ENCODE data around the gene TCERG1L. TPM values are rescaled to one million over a fixed set of nuclear protein-coding genes. Genes with fewer than 3 reads are reported as not detected.

Gene TCERG1L
- total and polyA plus RNA-seq, 5 donors from 2014 or later: not detected

- Mint-ChIP-seq H3K36me3 (no peaks in the 10 kb centered on the region), H3K27ac (no peak overlapping the region), H3K4me3 (no peak overlapping the region), H3K4me1 (no peaks in the 10 kb centered on the region), H3K9me3 (no peaks in the 10 kb centered on the region), H3K27me3 (no peaks in the 10 kb centered on the region)
- Histone ChIP-seq H3K4me3 (ENCODE audit: low read depth, low read length) (no peak overlapping the region), H3K4me1 (ENCODE audit: control insufficient read depth, insufficient read depth, low read length, poor library complexity, severe bottlenecking) (no peaks in the 10 kb centered on the region), H3K27me3 (ENCODE audit: control insufficient read depth, insufficient read depth, low read length) (no peaks in the 10 kb centered on the region), H3K27ac (ENCODE audit: insufficient read depth, low read length, poor library complexity, severe bottlenecking) (no peak overlapping the region), H3K36me3 (ENCODE audit: control insufficient read depth, insufficient read depth, low read length) (no peaks in the 10 kb centered on the region), H3K9me3 (ENCODE audit: control insufficient read depth in 2 of 2, low read length in 2 of 2) (no peaks in the 10 kb centered on the region)
- ATAC-seq (ENCODE audit: low read depth in 2 of 2): no peak
- no peak for DNase-seq
Observed at GRCh38 chr10:131096031-131096430, 215.5 kb downstream of the TCERG1L start.

DNA sequence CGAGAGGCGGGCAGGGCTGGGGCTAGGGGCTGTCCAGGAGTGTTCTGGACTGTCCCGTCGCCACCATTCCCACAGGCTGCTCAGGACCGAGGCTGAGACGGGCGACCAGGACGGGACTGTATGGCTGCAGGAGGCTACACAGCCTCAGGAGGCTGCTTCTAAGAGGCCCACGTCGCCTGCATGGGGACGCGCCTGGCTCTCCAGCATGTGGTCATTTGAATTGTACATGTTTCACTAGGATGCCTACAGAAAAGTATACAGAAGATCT, 216.3 kb downstream of the TCERG1L start:
- Mint-ChIP-seq H3K27me3 (no peaks in the 10 kb centered on the region), H3K36me3 (no peaks in the 10 kb centered on the region), H3K9me3 (peaks cover 0 to 2% (median 0%) of the 10 kb centered on the region in 7 donors), H3K4me1 (no peaks in the 10 kb centered on the region), H3K27ac (no peak overlapping the region), H3K4me3 (no peak overlapping the region)
- Histone ChIP-seq H3K4me3 (ENCODE audit: low read depth, low read length) (no peak overlapping the region), H3K27ac (ENCODE audit: insufficient read depth, low read length, poor library complexity, severe bottlenecking) (no peak overlapping the region), H3K9me3 (ENCODE audit: control insufficient read depth in 2 of 2, low read length in 2 of 2) (no peaks in the 10 kb centered on the region), H3K36me3 (ENCODE audit: control insufficient read depth, insufficient read depth, low read length) (no peaks in the 10 kb centered on the region), H3K4me1 (ENCODE audit: control insufficient read depth, insufficient read depth, low read length, poor library complexity, severe bottlenecking) (no peaks in the 10 kb centered on the region), H3K27me3 (ENCODE audit: control insufficient read depth, insufficient read depth, low read length) (no peaks in the 10 kb centered on the region)
- ATAC-seq (ENCODE audit: low read depth in 2 of 2) (no peak), DNase-seq (no peak)

GRCh38 chr10:131094527-131095312, 216.8 kb downstream of the TCERG1L start:
- H3K9me3 Mint-ChIP-seq: peaks cover 0 to 2% (median 0%) of the 10 kb centered on the region in 7 donors
- no peaks in the 10 kb centered on the region for H3K4me1 Mint-ChIP-seq
- no peak overlapping the region for H3K27ac Mint-ChIP-seq
- H3K36me3 ChIP-seq (ENCODE audit: control insufficient read depth, insufficient read depth, low read length): no peaks in the 10 kb centered on the region
- no peaks in the 10 kb centered on the region for H3K27me3 ChIP-seq (ENCODE audit: control insufficient read depth, insufficient read depth, low read length)
- H3K4me3 Mint-ChIP-seq: no peak overlapping the region
- no peak for DNase-seq
- H3K27me3 Mint-ChIP-seq: no peaks in the 10 kb centered on the region
- H3K9me3 ChIP-seq (ENCODE audit: control insufficient read depth in 2 of 2, low read length in 2 of 2): no peaks in the 10 kb centered on the region
- ATAC-seq (ENCODE audit: low read depth in 2 of 2): no peak
- H3K4me1 ChIP-seq (ENCODE audit: control insufficient read depth, insufficient read depth, low read length, poor library complexity, severe bottlenecking): no peaks in the 10 kb centered on the region
- H3K27ac ChIP-seq (ENCODE audit: insufficient read depth, low read length, poor library complexity, severe bottlenecking): no peak overlapping the region
- no peaks in the 10 kb centered on the region for H3K36me3 Mint-ChIP-seq
- no peak overlapping the region for H3K4me3 ChIP-seq (ENCODE audit: low read depth, low read length)

GRCh38 chr10:131093795-131094366, 217.6 kb downstream of the TCERG1L start:
- no peak overlapping the region for H3K27ac Mint-ChIP-seq
- ATAC-seq (ENCODE audit: low read depth in 2 of 2): no peak
- H3K9me3 Mint-ChIP-seq: peaks cover 0 to 2% (median 0%) of the 10 kb centered on the region in 7 donors
- Histone ChIP-seq H3K4me3 (ENCODE audit: low read depth, low read length) (no peak overlapping the region), H3K27me3 (ENCODE audit: control insufficient read depth, insufficient read depth, low read length) (no peaks in the 10 kb centered on the region), H3K4me1 (ENCODE audit: control insufficient read depth, insufficient read depth, low read length, poor library complexity, severe bottlenecking) (no peaks in the 10 kb centered on the region), H3K27ac (ENCODE audit: insufficient read depth, low read length, poor library complexity, severe bottlenecking) (no peak overlapping the region), H3K9me3 (ENCODE audit: control insufficient read depth in 2 of 2, low read length in 2 of 2) (no peaks in the 10 kb centered on the region), H3K36me3 (ENCODE audit: control insufficient read depth, insufficient read depth, low read length) (no peaks in the 10 kb centered on the region)
- no peaks in the 10 kb centered on the region for H3K4me1 Mint-ChIP-seq
- H3K4me3 Mint-ChIP-seq: no peak overlapping the region
- DNase-seq: no peak
- H3K36me3 Mint-ChIP-seq: no peaks in the 10 kb centered on the region
- H3K27me3 Mint-ChIP-seq: no peaks in the 10 kb centered on the region

DNA sequence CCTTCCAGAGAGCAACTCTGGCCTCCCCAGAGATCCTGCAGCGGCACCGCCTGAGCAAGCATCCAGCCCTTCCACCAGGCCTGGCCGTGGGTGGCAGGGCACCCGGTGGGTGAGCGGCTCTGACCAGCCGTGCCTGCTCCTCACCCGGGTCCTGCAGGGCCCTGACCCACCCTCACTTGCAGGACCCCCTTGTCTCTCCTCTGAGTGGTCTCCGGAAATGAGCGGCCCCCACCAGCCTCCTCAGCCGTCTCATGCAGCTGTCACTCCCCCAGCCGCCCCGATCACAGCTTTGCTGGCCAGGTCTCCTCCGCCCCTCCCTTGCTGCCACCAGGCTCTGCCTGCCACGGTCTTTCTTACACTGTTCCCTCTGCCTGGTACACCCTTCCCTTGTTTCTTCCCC, 218.2 kb downstream of the TCERG1L start:
- H3K4me3 Mint-ChIP-seq: no peak overlapping the region
- no peak for ATAC-seq (ENCODE audit: low read depth in 2 of 2)
- Histone ChIP-seq H3K27me3 (ENCODE audit: control insufficient read depth, insufficient read depth, low read length) (no peaks in the 10 kb centered on the region), H3K36me3 (ENCODE audit: control insufficient read depth, insufficient read depth, low read length) (no peaks in the 10 kb centered on the region), H3K9me3 (ENCODE audit: control insufficient read depth in 2 of 2, low read length in 2 of 2) (no peaks in the 10 kb centered on the region), H3K27ac (ENCODE audit: insufficient read depth, low read length, poor library complexity, severe bottlenecking) (no peak overlapping the region), H3K4me3 (ENCODE audit: low read depth, low read length) (no peak overlapping the region), H3K4me1 (ENCODE audit: control insufficient read depth, insufficient read depth, low read length, poor library complexity, severe bottlenecking) (no peaks in the 10 kb centered on the region)
- no peaks in the 10 kb centered on the region for H3K4me1 Mint-ChIP-seq
- H3K9me3 Mint-ChIP-seq: peaks cover 0 to 2% (median 0%) of the 10 kb centered on the region in 7 donors
- DNase-seq: no peak
- no peak overlapping the region for H3K27ac Mint-ChIP-seq
- H3K36me3 Mint-ChIP-seq: no peaks in the 10 kb centered on the region
- H3K27me3 Mint-ChIP-seq: no peaks in the 10 kb centered on the region

GRCh38 chr10:131092876-131093275, 218.6 kb downstream of the TCERG1L start:
- no peak overlapping the region for H3K27ac ChIP-seq (ENCODE audit: insufficient read depth, low read length, poor library complexity, severe bottlenecking)
- H3K27ac Mint-ChIP-seq: no peak overlapping the region
- no peaks in the 10 kb centered on the region for H3K9me3 ChIP-seq (ENCODE audit: control insufficient read depth in 2 of 2, low read length in 2 of 2)
- H3K4me3 Mint-ChIP-seq: no peak overlapping the region
- no peaks in the 10 kb centered on the region for H3K36me3 Mint-ChIP-seq
- H3K4me1 ChIP-seq (ENCODE audit: control insufficient read depth, insufficient read depth, low read length, poor library complexity, severe bottlenecking): no peaks in the 10 kb centered on the region
- no peak for ATAC-seq (ENCODE audit: low read depth in 2 of 2)
- H3K27me3 Mint-ChIP-seq: no peaks in the 10 kb centered on the region
- H3K27me3 ChIP-seq (ENCODE audit: control insufficient read depth, insufficient read depth, low read length): no peaks in the 10 kb centered on the region
- no peaks in the 10 kb centered on the region for H3K4me1 Mint-ChIP-seq
- peaks cover 0 to 2% (median 0%) of the 10 kb centered on the region in 7 donors for H3K9me3 Mint-ChIP-seq
- no peaks in the 10 kb centered on the region for H3K36me3 ChIP-seq (ENCODE audit: control insufficient read depth, insufficient read depth, low read length)
- no peak overlapping the region for H3K4me3 ChIP-seq (ENCODE audit: low read depth, low read length)
- no peak for DNase-seq

DNA sequence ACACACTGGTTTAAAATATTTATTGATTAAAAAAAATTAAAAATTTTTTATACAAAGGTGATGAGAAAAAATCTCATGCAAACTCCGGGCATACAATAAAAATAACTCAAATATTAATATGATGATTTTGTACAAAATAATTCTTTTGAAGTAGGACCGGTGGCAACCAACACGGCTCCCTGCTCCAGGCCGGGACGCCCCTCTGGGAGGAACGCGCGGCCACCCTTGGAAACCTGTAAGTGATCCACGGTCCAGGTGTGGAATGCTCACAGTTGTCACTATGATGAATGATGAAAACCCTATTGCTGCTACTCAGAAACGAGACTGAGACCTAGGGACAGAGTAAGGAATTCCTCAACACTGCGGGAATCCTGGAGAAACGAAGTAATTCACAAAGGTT, 219.1 kb downstream of the TCERG1L start:
- H3K4me1 ChIP-seq (ENCODE audit: control insufficient read depth, insufficient read depth, low read length, poor library complexity, severe bottlenecking): no peaks in the 10 kb centered on the region
- DNase-seq: no peak

DNA sequence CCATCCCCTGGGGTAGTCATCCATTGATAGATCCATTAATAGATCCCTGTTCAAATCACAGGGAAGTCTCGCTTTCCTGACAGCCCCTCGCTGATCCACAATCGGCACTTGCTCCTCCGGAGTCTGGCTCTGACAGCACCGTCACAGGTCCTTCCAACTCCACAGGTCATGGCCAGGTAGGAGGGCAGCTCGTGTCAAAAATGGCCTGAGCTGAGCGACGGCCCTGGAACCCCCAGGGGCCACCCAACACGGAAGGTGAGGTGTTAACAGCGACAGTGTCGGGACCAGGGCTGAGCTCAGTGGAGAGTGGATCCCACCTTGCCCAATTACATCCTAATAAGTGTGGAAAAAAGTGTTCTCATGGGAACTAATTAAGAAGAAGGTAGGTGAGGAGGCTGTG, 219.8 kb downstream of the TCERG1L start:
- H3K27me3 Mint-ChIP-seq: no peaks in the 10 kb centered on the region

More for the DNA sequence above, 219.1 kb downstream of the TCERG1L start:
- no peak overlapping the region for H3K4me3 Mint-ChIP-seq
- Histone ChIP-seq H3K27me3 (ENCODE audit: control insufficient read depth, insufficient read depth, low read length) (no peaks in the 10 kb centered on the region), H3K36me3 (ENCODE audit: control insufficient read depth, insufficient read depth, low read length) (no peaks in the 10 kb centered on the region), H3K27ac (ENCODE audit: insufficient read depth, low read length, poor library complexity, severe bottlenecking) (no peak overlapping the region), H3K9me3 (ENCODE audit: control insufficient read depth in 2 of 2, low read length in 2 of 2) (no peaks in the 10 kb centered on the region), H3K4me3 (ENCODE audit: low read depth, low read length) (no peak overlapping the region)
- H3K9me3 Mint-ChIP-seq: peaks cover 0 to 2% (median 0%) of the 10 kb centered on the region in 7 donors
- H3K36me3 Mint-ChIP-seq: no peaks in the 10 kb centered on the region
- H3K27ac Mint-ChIP-seq: no peak overlapping the region
- H3K4me1 Mint-ChIP-seq: no peaks in the 10 kb centered on the region
- no peak for ATAC-seq (ENCODE audit: low read depth in 2 of 2)
- no peaks in the 10 kb centered on the region for H3K27me3 Mint-ChIP-seq

More for the DNA sequence above, 219.8 kb downstream of the TCERG1L start:
- H3K9me3 Mint-ChIP-seq: peaks cover 0 to 2% (median 0%) of the 10 kb centered on the region in 7 donors
- no peaks in the 10 kb centered on the region for H3K27me3 ChIP-seq (ENCODE audit: control insufficient read depth, insufficient read depth, low read length)
- H3K27ac Mint-ChIP-seq: no peak overlapping the region
- no peaks in the 10 kb centered on the region for H3K36me3 ChIP-seq (ENCODE audit: control insufficient read depth, insufficient read depth, low read length)
- no peak overlapping the region for H3K27ac ChIP-seq (ENCODE audit: insufficient read depth, low read length, poor library complexity, severe bottlenecking)
- no peaks in the 10 kb centered on the region for H3K4me1 ChIP-seq (ENCODE audit: control insufficient read depth, insufficient read depth, low read length, poor library complexity, severe bottlenecking)
- ATAC-seq (ENCODE audit: low read depth in 2 of 2): no peak
- no peak for DNase-seq
- no peak overlapping the region for H3K4me3 ChIP-seq (ENCODE audit: low read depth, low read length)
- no peak overlapping the region for H3K4me3 Mint-ChIP-seq
- H3K36me3 Mint-ChIP-seq: no peaks in the 10 kb centered on the region
- H3K9me3 ChIP-seq (ENCODE audit: control insufficient read depth in 2 of 2, low read length in 2 of 2): no peaks in the 10 kb centered on the region
- H3K4me1 Mint-ChIP-seq: no peaks in the 10 kb centered on the region
